ENCODE data around the gene POLD3. TPM values are rescaled to one million over a fixed set of nuclear protein-coding genes. Genes with fewer than 3 reads are reported as not detected.

POLD3 gene
- total and polyA plus RNA-seq, 2 of the 8 experiments (the other 6 are each of a cell fraction or from before 2014, with no cell fraction given): 18.1 to 29.3 TPM

DNA sequence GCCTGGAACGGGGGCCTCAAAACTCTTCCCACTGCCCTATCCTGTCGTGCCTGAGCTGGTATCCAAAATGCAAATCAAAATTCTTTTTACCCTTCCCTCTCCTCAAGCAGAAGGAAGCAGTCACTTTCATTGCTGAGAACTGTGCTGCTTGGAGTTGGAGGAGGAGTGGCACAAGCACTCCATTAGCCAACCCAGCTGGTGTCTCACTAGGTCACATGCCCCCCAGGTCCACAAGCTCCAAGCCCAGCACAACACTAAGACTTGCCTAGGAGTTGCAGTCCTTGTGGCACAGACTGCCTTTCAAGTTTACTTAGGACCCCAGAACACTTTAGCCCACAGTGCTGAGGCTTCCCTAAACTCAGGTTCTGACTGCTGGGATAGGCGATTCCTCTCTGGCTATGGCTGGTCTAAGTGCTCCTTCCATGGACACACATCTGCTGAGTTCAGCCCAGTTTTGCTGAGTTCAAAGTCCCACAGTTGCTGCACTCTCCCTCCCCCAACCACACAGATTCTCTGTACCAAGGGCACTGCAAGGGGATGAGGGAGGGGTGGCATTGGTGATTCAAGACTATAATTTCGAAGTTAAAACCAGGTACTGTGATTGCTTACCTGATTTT, 70.2 kb downstream of the POLD3 start:
- no peak overlapping the region for H3K27ac ChIP-seq (ENCODE audit: low read depth, low read length)
- CTCF ChIA-PET (ENCODE audit: partially characterized antibody): interaction anchor here (0.9 to 1.6 kb wide), 2 partner anchors 13 to 20 kb away, joined by 3 to 4 read pairs; no protein-coding TSS in a partner anchor
- WGBS, 2 experiments (ENCODE audit: extremely low coverage in 1 of 2, insufficient coverage in 1 of 2, insufficient read length in 1 of 2, insufficient replicate concordance in 2 of 2, low coverage in 1 of 2, low lambda C conversion rate in 2 of 2, missing lambda C conversion rate in 1 of 2): 93% methylated on average over 4 of the region's 4 CpGs; no CpG with 5 or more reads in 1 of the 2 experiments

More for the DNA sequence above, 70.2 kb downstream of the POLD3 start:
- Histone ChIP-seq H3K18ac (ENCODE audit: extremely low read depth, low read length) (no peak overlapping the region), H4K20me1 (replicated peaks in 1 of 2; ENCODE audit: control insufficient read depth in 1 of 2, insufficient read depth in 2 of 2, low read length in 2 of 2) (no peaks in the 10 kb centered on the region), H3K23ac (ENCODE audit: insufficient read length) (no peak overlapping the region), H2AFZ (ENCODE audit: low read length) (no peak overlapping the region), H2BK15ac (ENCODE audit: low read length) (no peak overlapping the region), H3K23me2 (ENCODE audit: low read depth, low read length) (no peaks in the 10 kb centered on the region), H3K4ac (replicated peaks; ENCODE audit: insufficient read length, low read depth, low read length) (no peak overlapping the region), H2BK20ac (ENCODE audit: low read length) (no peak overlapping the region), H3K4me1 (replicated peaks in 1 of 4; ENCODE audit: control insufficient read depth in 3 of 4, insufficient read depth in 4 of 4, low read length in 3 of 4) (0 out of 7 replicates have a peak, but pooled peaks cover 0 to 4% (median 0%) of the 10 kb centered on the region in 4 experiments), H3K36me3 (ENCODE audit: control insufficient read depth in 2 of 4, insufficient read depth in 4 of 4, low read length in 3 of 4) (no peaks in the 10 kb centered on the region; a peak in 1 of 8 replicates), H2BK120ac (replicated peaks; ENCODE audit: low read depth, low read length) (no peak overlapping the region), H2BK5ac (ENCODE audit: low read depth, low read length) (0 out of 2 replicates have a peak overlapping the region, but pooled peaks have one; percentile 54), H3K79me2 (ENCODE audit: control insufficient read depth in 1 of 2, insufficient read depth in 2 of 2, low read length in 2 of 2) (no peaks in the 10 kb centered on the region), H3K56ac (replicated peaks; ENCODE audit: insufficient read length, low read depth, low read length) (no peak overlapping the region), H3K79me1 (ENCODE audit: low read depth, low read length) (no peaks in the 10 kb centered on the region), H3K9me3 (ENCODE audit: insufficient read depth in 2 of 2, low read depth in 1 of 2, low read length in 1 of 2) (peaks cover 0 to 13% of the 10 kb centered on the region in 2 experiments; a peak in 1 of 4 replicates), H3K9ac (replicated peaks in 1 of 4; ENCODE audit: extremely low read depth in 1 of 4, low read depth in 3 of 4, low read length in 3 of 4) (no peak overlapping the region), H4K5ac (ENCODE audit: insufficient read length, low read depth, low read length) (no peak overlapping the region), H4K91ac (replicated peaks; ENCODE audit: insufficient read length, low read length) (no peak overlapping the region), H3K4me2 (ENCODE audit: insufficient read depth in 1 of 2, low read depth in 2 of 2, low read length in 2 of 2) (no peak overlapping the region), H2BK12ac (ENCODE audit: low read depth, low read length) (no peak overlapping the region), H4K8ac (ENCODE audit: extremely low read depth, insufficient read depth, low read length) (no peak overlapping the region), H3K27me3 (replicated peaks in 1 of 4; ENCODE audit: control insufficient read depth in 3 of 4, extremely low read depth in 1 of 4, insufficient read depth in 3 of 4, low read length in 3 of 4) (no peaks in the 10 kb centered on the region), H3K4me3 (ENCODE audit: extremely low read depth in 1 of 4, insufficient read depth in 2 of 4, low read depth in 3 of 4, low read length in 4 of 4) (no peak overlapping the region), H3K14ac (ENCODE audit: insufficient read length) (no peak overlapping the region), H2AK5ac (ENCODE audit: low read depth, low read length) (no peak overlapping the region)
- POLR2A ChIA-PET (ENCODE audit: partially characterized antibody): no interaction called here
- FAIRE-seq (no peak), DNase-seq (ENCODE audit: low read depth in 1 of 2, low spot score in 2 of 2) (no peak)
- no peak for TF ChIP-seq CTBP2 (IDR thresholded peaks at IDR 0.05; ENCODE audit: borderline replicate concordance, insufficient read depth, insufficient read length, low read length)
- no peak for TF ChIP-seq RFX5 (IDR thresholded peaks at IDR 0.05; ENCODE audit: borderline replicate concordance, low read depth, low read length)
